HG03039 (cell line): ENCODE measurements around the gene PKM.

Experiments
- ATAC-seq: cut with Tn5 transposase; IDR thresholded peaks from one replicate; pipeline ENCODE4 v1.9.1; 2021; ENCODE audit warnings: mild to moderate bottlenecking, moderate library complexity; ENCODE audit not compliant: unreplicated experiment

PKM gene

DNA sequence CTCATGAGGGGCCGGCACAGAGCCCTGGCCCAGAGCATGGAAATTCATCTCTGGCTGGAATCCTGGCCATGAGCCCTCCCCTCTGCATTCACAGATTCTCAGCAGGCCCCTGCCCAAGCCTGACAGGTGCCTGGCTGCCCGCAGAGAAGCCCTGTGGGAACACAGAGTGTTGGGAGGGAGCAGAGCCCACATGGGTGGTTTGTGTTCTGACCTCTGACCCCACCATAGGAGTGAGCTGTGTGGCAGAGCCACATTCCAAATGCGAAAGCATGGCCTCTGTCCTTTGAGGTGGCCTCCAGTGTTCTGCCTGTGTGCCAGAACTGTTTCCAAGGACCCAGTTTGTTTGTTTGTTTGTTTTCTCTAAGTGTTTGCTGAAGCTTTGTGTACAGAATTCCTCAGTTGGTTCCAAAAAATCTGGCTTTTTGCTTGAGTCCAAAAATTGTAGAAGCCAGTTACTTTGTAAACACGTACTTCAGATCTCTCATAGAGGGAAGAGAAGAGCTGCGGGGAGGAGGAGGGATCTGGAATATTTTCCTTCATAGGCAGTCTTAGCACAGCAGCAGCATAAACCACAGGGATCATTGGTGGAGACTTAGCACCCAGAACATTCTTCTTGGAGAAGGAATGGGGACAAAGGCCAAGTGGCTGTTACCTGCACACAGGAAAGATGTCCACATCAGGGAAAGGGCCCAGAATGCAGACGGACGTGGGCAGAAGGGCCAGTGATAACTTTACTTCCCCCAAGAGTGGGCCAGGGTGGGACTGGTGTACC is 69.4 kb downstream of the PKM start:
- ATAC-seq = no peak

DNA sequence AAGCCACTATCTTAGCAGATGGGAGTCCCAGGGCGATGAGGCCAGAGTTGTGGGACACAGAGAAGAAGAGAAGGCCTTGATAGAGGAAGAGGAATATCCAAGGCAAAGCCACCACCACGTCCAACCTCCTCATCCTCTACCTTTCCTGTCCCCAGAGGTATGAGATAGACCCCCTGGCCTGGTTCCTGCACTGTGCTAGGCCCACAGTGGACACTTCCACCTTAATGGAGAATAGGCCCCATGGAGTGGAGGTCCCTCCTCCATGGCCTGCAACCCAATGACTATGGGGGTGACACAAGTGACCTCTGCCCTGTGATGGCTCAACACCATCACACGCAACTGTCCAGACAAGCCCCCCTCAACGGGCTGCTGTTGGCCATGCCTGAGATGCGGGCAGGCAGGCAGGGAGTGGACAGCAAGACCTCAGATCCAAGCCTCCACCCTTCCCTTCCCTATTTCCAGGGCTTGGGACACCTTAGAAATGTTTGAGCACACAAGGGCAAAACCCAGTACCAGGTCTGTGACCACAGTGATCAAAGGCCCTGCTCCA is 70.2 kb downstream of the PKM start:
- ATAC-seq = no peak

DNA sequence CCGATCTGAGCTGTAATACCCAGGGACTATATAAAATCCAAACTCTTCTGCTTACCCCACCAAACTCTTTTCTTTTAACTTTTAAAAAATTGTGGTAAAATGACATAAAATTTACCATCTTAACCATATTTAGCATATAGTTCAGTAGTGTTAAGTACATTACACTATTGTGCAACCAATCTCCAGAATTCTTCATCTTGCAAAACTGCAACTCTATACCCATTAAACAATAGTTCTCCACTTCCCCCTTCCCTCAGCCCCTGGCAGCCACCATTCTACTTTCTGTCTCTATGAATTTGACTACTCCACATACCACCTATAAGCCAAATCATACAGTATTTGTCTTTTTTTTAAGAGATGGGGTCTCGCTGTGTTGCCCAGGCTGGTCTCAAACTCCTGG is 74.1 kb downstream of the PKM start:
- no peak for ATAC-seq

DNA sequence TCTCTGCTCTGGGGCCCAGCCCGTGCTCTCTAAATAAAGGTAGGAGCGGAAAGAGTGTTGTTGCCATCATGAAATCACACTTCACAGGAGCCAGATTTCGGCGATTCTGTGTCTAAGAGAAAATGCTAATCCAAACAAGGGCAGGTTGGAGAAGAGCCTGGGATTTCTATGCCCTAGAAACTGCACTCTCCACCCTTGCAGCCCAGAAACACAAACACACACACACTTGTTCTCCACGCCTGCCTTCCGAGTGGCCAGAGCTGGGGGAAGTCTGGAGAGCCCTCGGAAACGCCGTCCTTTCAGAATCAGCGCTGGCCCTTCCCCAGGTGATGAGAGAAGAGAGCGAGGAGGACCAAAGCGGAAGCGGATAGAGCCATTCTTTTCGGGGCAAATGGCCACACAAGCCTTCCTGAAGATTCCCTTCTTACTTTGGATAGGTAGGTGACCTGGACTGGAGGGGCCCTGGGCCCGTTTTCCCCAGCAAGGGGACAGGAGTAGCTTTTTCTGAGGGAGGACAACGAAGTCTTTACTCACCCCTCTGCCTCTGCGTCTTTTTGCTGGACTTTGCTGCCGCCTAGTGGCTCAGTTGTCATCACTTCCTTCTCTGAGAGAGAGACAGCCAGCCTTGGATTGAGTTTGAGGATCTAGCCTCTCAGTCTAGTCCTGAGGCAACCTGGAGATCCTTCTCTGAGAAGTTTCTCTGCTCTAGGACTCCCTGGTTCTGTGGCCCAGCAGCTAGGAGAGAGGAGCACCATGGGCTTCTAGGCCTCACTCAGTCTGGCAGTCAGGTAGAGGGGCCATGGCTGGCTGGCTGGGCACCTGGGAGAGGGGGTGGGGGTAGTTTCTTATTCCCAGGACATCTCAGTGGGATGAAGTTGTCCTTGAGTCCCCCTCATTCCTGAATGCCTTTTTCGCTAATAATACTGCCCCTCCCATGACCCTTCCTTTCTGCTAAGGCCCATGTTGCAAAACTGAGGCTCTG is 75.1 kb downstream of the PKM start:
- peak; percentile 70 for ATAC-seq

GRCh38 chr15:72155003-72155621 is 75.9 kb downstream of the PKM start:
- ATAC-seq = no peak

DNA sequence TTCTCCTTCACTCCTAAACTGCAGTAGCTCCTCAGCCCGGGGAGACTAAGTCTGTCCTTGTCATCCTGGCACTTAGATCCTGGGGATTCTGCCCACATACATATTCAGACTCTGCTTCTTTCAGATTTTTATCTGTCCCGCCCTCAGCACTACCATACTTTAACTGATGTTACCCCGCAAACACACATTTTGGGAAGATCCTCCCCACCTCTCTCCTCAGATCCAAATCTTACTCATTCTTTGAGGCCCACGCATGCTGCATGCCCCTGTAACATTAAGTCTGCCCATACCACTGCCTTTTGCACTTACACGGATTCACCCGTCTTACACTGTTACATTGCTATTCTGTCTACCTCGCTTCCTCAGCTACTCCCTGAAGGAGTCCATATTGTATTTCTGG is 76.7 kb downstream of the PKM start:
- no peak for ATAC-seq

- ATAC-seq = no peak
Observed at GRCh38 chr15:72153269-72154000, 77.6 kb downstream of the PKM start.
